GM21576 (cell line): Measurements from ENCODE around the gene B3GLCT.
"Not testable (repeated sequence)": the region's sequence is repeated elsewhere in the genome, so short reads cannot be mapped to it uniquely, and the experiment has no call there.

Experiments used
- ATAC-seq: cut with Tn5 transposase; IDR thresholded peaks from one replicate; pipeline ENCODE4 v1.9.1; 2021; ENCODE audit warnings: mild to moderate bottlenecking, moderate library complexity; ENCODE audit not compliant: unreplicated experiment

Gene B3GLCT

GRCh38 chr13:31199849-31200636 lies at the start of gene B3GLCT:
TSS of gene B3GLCT (plus strand) at chr13:31199975. CDS start at chr13:31200085, 110 bp downstream.
- peak; percentile 77 for ATAC-seq

GRCh38 chr13:31150315-31150985 lies 49.3 kb upstream of the B3GLCT start:
- ATAC-seq, result no peak

- no peak for ATAC-seq
Measured at GRCh38 chr13:31151837-31152236, 47.9 kb upstream of the B3GLCT start.

GRCh38 chr13:31154939-31155338 lies 44.8 kb upstream of the B3GLCT start:
- no peak for ATAC-seq

GRCh38 chr13:31159306-31159705 lies 40.5 kb upstream of the B3GLCT start:
- no peak for ATAC-seq

- peak; percentile 33 for ATAC-seq
Measured at GRCh38 chr13:31160857-31161556, 38.8 kb upstream of the B3GLCT start.

- peak; percentile 76 for ATAC-seq
Measured at GRCh38 chr13:31161557-31162150, 38.1 kb upstream of the B3GLCT start, which contains the start of gene HSPH1. TSS of gene HSPH1 (minus strand) at chr13:31161904. CDS start at chr13:31161582, 322 bp downstream.

GRCh38 chr13:31162151-31163008 lies 37.4 kb upstream of the B3GLCT start:
- peak; percentile 85 for ATAC-seq

GRCh38 chr13:31166591-31166990 lies 33.2 kb upstream of the B3GLCT start:
- no peak for ATAC-seq

- peak; percentile 48 for ATAC-seq
Measured at GRCh38 chr13:31167490-31167889, 32.3 kb upstream of the B3GLCT start.

- peak; percentile 53 for ATAC-seq
Measured at GRCh38 chr13:31168166-31168565, 31.6 kb upstream of the B3GLCT start.

- no peak for ATAC-seq
Measured at GRCh38 chr13:31168736-31169135, 31.0 kb upstream of the B3GLCT start.

GRCh38 chr13:31172001-31172400 lies 27.8 kb upstream of the B3GLCT start:
- no peak for ATAC-seq

GRCh38 chr13:31172535-31172934 lies 27.2 kb upstream of the B3GLCT start:
- no peak for ATAC-seq

- ATAC-seq, result no peak
Measured at GRCh38 chr13:31174018-31174417, 25.8 kb upstream of the B3GLCT start.

GRCh38 chr13:31175847-31176532 lies 23.8 kb upstream of the B3GLCT start:
- ATAC-seq, result no peak

GRCh38 chr13:31177813-31178495 lies 21.8 kb upstream of the B3GLCT start:
- ATAC-seq, result not testable (repeated sequence)

- no peak for ATAC-seq
Measured at GRCh38 chr13:31179241-31179640, 20.5 kb upstream of the B3GLCT start.

- ATAC-seq, result no peak
Measured at GRCh38 chr13:31179754-31180153, 20.0 kb upstream of the B3GLCT start.
